Thymus (tissue), 11 donors: ENCODE data around the gene LORICRIN. TPM values are rescaled to one million over a fixed set of nuclear protein-coding genes. Genes with fewer than 3 reads are reported as not detected.

Source experiments
- DNase-seq, 9 donors: peaks; one replicate each; pipeline ENCODE4 v3.0.0-alpha.2; 2013; ENCODE audit warnings: low spot score in 9 of 9, low read depth in 6 of 9, missing footprints in 1 of 9
- H3K27ac ChIP-seq, 2 donors: one replicate each; pipeline ENCODE4 v1.5.1; 2013; ENCODE audit warnings: control low read depth in 1 of 2, low read depth in 1 of 2, low read length in 1 of 2, mild to moderate bottlenecking in 1 of 2, moderate library complexity in 1 of 2
- H3K27me3 ChIP-seq, 2 donors: one replicate each; pipeline ENCODE4 v1.5.1; 2013; ENCODE audit warnings: low read length in 1 of 2; ENCODE audit not compliant: control insufficient read depth in 2 of 2, insufficient read depth in 1 of 2
- H3K36me3 ChIP-seq, 2 donors: one replicate each; pipeline ENCODE4 v1.5.1; 2013; ENCODE audit warnings: low read length in 1 of 2, mild to moderate bottlenecking in 1 of 2, moderate library complexity in 1 of 2; ENCODE audit not compliant: control insufficient read depth in 2 of 2, insufficient read depth in 2 of 2
- H3K4me1 ChIP-seq, 2 donors: one replicate each; pipeline ENCODE4 v1.5.1; 2013; ENCODE audit warnings: low read length in 2 of 2; ENCODE audit not compliant: control insufficient read depth in 2 of 2, insufficient read depth in 2 of 2
- H3K4me3 ChIP-seq, 2 donors: one replicate each; pipeline ENCODE4 v1.5.1; 2013; ENCODE audit warnings: low read length in 2 of 2, control low read depth in 1 of 2, mild to moderate bottlenecking in 1 of 2
- H3K9me3 ChIP-seq, 2 donors: one replicate each; pipeline ENCODE4 v1.5.1; 2013; ENCODE audit warnings: low read length in 1 of 2, mild to moderate bottlenecking in 1 of 2; ENCODE audit not compliant: control insufficient read depth in 2 of 2, insufficient read depth in 1 of 2
- WGBS: extraction: QIAGEN DNeasy Blood & Tissue Kit; methylation state at CpG from one replicate; pipeline ENCODE4 v1.1.7; 2013; 5-methylcytosine and 5-hydroxymethylcytosine counted together
- polyA plus RNA-seq: library from polyadenylated mRNA; stranded (reverse); fragments of 200-250 nt; gene quantifications from one replicate; pipeline ENCODE4 v1.2.3, GENCODE V29; 2013
- total RNA-seq: library from RNA; stranded (reverse); fragments of 120-200 nt; gene quantifications from one replicate; pipeline ENCODE4 v1.2.4, GENCODE V29; 2013
- donor health status: healthy.

The LORICRIN gene
- total and polyA plus RNA-seq, 2 donors, result 0.33 to 8.6 TPM

DNA sequence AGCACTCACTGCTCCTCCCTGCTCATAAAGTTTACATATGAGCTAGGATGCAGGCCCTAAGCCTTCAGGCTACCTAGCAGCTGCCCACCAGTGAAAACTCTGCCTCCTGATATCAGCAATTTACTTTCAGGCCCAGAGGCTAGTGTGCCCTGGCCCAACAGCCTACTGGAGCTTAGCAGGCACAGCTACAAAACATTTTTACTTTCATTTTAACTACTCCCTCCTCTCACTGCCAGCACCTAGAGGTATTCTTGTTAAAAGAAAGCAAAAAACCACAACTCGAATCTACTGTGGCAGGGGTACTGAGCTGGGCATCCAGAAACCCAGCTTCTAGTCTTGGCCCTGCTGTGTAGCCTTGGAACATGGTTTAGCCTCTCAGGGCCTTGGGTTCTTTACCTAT is 5.8 kb upstream of the LORICRIN start:
- H3K4me3 ChIP-seq, result no peak overlapping the region
- H3K4me1 ChIP-seq, result no peaks in the 10 kb centered on the region
- H3K27me3 ChIP-seq, result peaks cover 1 to 3% of the 10 kb centered on the region in 2 donors
- DNase-seq, result no peak
- H3K36me3 ChIP-seq, result no peaks in the 10 kb centered on the region
- H3K27ac ChIP-seq, result no peak overlapping the region
- 39% methylated on average over 1 of the region's 1 CpG for WGBS
- no peaks in the 10 kb centered on the region for H3K9me3 ChIP-seq

DNA sequence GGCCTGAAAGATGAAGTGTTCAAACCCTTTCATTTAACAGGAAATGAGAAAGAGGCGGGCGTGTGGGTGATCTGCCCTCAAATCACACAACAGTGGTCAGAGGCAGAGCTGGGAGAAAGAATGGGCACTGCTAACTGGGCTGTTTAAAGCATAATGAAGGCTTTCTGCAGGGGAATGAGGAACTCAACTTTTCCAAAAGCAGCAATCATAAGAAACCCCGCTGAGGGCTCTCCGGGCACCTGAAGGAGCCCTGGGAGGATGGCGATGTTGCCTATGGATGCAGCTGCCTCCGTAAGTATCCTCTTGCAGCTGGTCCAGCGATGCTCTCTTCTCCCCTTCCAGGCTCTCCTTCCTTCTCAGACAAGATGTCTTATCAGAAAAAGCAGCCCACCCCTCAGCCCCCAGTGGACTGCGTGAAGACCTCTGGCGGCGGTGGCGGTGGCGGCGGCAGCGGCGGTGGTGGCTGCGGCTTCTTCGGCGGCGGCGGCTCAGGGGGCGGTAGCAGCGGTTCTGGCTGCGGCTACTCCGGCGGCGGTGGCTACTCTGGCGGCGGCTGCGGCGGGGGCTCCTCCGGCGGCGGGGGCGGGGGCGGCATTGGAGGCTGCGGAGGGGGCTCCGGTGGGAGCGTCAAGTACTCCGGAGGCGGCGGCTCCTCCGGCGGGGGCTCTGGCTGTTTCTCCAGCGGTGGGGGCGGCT is 1.2 kb downstream of the LORICRIN start:
- H3K27ac ChIP-seq, result no peak overlapping the region

DNA sequence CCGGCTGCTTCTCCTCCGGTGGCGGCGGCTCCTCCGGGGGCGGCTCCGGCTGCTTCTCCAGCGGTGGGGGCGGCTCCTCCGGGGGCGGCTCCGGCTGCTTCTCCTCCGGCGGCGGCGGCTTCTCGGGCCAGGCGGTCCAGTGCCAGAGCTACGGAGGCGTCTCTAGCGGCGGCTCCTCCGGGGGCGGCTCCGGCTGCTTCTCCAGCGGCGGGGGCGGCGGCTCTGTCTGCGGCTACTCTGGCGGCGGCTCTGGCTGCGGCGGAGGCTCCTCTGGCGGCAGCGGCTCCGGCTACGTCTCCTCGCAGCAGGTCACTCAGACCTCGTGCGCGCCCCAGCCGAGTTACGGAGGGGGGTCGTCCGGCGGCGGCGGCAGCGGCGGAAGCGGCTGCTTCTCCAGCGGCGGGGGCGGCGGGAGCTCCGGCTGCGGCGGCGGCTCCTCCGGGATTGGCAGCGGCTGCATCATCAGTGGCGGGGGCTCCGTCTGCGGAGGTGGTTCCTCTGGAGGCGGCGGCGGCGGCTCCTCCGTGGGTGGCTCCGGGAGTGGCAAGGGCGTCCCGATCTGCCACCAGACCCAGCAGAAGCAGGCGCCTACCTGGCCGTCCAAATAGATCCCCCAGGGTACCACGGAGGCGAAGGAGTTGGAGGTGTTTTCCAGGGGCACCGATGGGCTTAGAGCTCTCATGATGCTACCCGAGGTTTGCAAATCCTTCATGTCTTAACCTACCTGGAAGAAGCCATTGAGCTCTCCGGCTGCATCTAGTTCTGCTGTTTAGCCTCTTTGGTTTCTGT is 2.0 kb downstream of the LORICRIN start:
- Histone ChIP-seq H3K27ac (no peak overlapping the region), H3K27me3 (peaks cover 33 to 61% of the 10 kb centered on the region in 2 donors), H3K36me3 (no peaks in the 10 kb centered on the region), H3K4me3 (peak overlapping the region in 1 of 2 donors; percentile 31), H3K4me1 (peaks cover 3 to 9% of the 10 kb centered on the region in 2 donors), H3K9me3 (no peaks in the 10 kb centered on the region)
- 4% methylated on average over 80 of the region's 80 CpGs for WGBS
- DNase-seq, result peak in 1 of 9 donors; percentile 1

More for the DNA sequence above, 1.2 kb downstream of the LORICRIN start:
- peak in 2 of 9 donors; percentile 4 to 13 for DNase-seq
- Histone ChIP-seq H3K9me3 (no peaks in the 10 kb centered on the region), H3K36me3 (no peaks in the 10 kb centered on the region), H3K4me3 (peak overlapping the region in 1 of 2 donors; percentile 31), H3K4me1 (peaks cover 3 to 9% of the 10 kb centered on the region in 2 donors), H3K27me3 (peaks cover 33 to 59% of the 10 kb centered on the region in 2 donors)
- WGBS, result 4% methylated on average over 45 of the region's 45 CpGs

DNA sequence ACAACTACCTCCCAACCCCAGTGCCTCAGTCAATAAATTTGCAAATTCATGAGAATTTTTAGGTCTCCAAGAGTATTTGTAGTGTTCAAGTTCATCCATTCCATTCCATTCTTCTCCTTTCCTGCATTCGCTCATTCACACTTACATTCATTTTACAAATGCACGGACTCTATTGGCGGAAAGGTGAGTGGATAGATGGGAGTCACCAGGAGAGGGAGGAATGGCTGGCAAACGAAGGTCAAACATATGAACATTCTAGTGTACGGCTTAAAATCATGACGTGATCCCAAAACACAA is 2.5 kb downstream of the LORICRIN start:
- Histone ChIP-seq H3K4me3 (no peak overlapping the region), H3K27me3 (peaks cover 33 to 61% of the 10 kb centered on the region in 2 donors), H3K9me3 (no peaks in the 10 kb centered on the region), H3K27ac (no peak overlapping the region), H3K36me3 (no peaks in the 10 kb centered on the region), H3K4me1 (peaks cover 3 to 9% of the 10 kb centered on the region in 2 donors)
- no peak for DNase-seq
- 80% methylated on average over 6 of the region's 6 CpGs for WGBS

DNA sequence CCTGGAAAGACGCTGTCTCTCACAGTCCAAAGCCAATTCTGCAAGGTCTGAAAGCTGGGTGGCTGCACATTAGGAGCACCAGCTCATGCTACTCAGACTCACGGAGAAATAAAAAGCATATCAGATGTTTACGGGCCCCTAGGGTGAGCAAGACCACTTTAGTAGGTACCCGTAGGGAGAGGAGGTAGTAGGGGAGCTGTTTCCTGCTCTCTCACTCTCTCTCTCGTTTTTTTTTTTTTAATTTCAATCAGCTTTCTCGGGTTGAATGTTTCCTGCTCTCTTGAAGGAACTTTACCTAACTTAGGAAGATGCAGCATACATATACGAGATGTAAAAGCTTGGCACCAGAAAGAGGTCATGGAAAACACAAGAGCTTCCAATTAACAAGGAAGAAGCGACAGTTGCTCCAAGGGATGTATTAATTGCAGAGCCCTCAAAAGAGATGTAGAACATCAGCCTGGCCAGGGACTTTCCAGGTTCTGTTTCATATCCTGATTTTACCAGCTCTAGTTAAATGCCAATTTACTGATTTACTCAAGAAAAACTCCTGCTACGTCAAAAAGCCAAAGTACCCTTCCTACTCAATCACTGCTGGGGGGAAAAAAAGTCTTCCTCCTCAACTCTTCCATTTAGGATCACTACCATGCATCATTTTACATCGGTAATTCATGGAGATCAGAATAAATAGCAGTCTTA is 3.1 kb downstream of the LORICRIN start:
- Histone ChIP-seq H3K36me3 (no peaks in the 10 kb centered on the region), H3K27ac (no peak overlapping the region), H3K4me3 (no peak overlapping the region), H3K9me3 (no peaks in the 10 kb centered on the region), H3K27me3 (peaks cover 33 to 61% of the 10 kb centered on the region in 2 donors), H3K4me1 (peaks cover 3 to 9% of the 10 kb centered on the region in 2 donors)
- 44% methylated on average over 10 of the region's 10 CpGs for WGBS
- DNase-seq, result peak in 1 of 9 donors; percentile 15

DNA sequence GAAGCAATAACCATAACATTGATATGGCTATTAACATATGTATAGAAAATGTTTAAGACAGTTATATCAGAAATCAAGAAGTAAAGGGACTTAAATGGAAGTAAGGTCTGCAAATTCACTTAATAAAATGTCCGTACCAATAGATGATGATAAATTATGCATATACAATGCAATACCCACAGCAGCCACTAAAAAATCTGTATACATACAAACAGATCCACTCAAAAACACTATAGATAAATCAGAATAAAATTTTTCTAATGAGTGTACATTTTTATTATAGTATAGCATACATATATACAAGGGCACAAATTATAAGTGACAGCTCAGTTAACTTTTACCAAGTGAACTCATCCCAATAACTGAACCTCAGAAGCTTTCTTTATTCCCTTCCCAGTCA is 6.0 kb downstream of the LORICRIN start:
- 95% methylated on average over 1 of the region's 1 CpG for WGBS
- DNase-seq, result no peak
- H3K36me3 ChIP-seq, result no peaks in the 10 kb centered on the region
- H3K27ac ChIP-seq, result no peak overlapping the region
- no peak overlapping the region for H3K4me3 ChIP-seq
- peaks cover 18 to 42% of the 10 kb centered on the region in 2 donors for H3K27me3 ChIP-seq
- H3K4me1 ChIP-seq, result peaks cover 3 to 9% of the 10 kb centered on the region in 2 donors
- no peaks in the 10 kb centered on the region for H3K9me3 ChIP-seq

DNA sequence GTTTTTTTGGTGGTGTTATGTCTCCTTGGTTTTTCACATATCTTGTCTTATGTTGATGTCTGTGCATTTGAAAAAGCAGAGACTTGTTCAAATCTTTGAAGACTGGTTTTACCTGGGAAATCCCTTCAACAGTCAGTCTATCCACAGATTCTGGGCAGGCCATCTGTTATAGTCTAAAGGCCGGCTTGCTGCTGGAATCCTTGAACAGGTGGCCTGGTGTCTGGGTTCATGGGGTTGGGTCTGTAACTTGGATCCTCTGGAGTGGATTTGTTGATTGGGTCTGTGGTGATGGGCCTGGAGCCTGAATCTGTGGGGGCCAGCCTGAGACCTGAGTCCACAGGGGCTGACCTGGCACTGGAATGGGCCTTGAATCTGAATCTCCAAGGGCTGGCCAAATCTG is 12.2 kb downstream of the LORICRIN start:
- no peaks in the 10 kb centered on the region for H3K27me3 ChIP-seq
- 65% methylated on average over 1 of the region's 1 CpG for WGBS
- no peaks in the 10 kb centered on the region for H3K9me3 ChIP-seq
- no peak overlapping the region for H3K4me3 ChIP-seq
- no peaks in the 10 kb centered on the region for H3K36me3 ChIP-seq
- H3K4me1 ChIP-seq, result no peaks in the 10 kb centered on the region
- H3K27ac ChIP-seq, result no peak overlapping the region
- DNase-seq, result no peak

DNA sequence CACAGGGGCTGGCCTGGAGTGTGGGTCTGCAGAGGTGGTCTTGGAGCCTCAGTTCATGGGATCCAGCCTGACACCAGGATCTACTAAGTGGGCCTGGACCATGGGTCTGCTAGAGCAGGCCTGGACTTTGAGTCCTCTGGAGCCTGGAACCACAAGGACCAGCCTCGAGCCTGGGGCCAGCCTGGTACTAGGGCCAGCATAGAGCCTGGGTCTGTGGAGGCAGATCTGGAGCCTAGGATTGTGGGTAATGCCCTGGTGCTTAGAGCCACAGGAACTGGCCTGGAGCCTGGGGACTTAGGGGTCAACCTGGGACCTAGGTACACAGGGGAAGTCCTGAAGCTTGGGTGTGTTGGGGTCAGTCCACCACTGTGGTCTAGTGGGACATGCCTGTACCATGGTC is 12.7 kb downstream of the LORICRIN start:
- H3K27ac ChIP-seq, result no peak overlapping the region
- 88% methylated on average over 1 of the region's 1 CpG for WGBS
- no peaks in the 10 kb centered on the region for H3K9me3 ChIP-seq
- H3K36me3 ChIP-seq, result no peaks in the 10 kb centered on the region
- H3K27me3 ChIP-seq, result no peaks in the 10 kb centered on the region
- DNase-seq, result no peak
- H3K4me3 ChIP-seq, result no peak overlapping the region
- H3K4me1 ChIP-seq, result no peaks in the 10 kb centered on the region

DNA sequence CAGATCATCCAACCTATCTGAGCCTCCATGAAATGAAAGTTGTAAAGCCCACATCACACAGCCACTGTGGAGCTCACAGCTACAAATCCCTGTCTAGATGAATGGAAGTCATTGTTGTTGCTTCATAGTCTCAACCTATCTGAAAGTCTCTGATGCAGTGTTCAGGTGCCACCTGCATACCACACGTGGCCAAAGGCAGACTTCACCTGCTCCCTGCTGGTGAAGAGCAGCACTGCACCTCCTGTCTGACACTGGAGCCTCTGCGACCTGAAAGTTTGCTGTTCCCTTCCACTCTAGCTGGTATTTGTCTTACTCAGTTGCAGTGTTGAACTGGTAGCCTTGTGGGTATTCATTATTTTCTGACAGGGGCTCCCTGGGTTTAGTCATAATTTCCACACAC is 18.4 kb downstream of the LORICRIN start:
- peak in 5 of 9 donors; percentile 10 to 52 (median 19) for DNase-seq

More for the DNA sequence above, 18.4 kb downstream of the LORICRIN start:
- Histone ChIP-seq H3K4me3 (no peak overlapping the region), H3K27ac (no peak overlapping the region), H3K36me3 (no peaks in the 10 kb centered on the region), H3K4me1 (no peaks in the 10 kb centered on the region), H3K9me3 (no peaks in the 10 kb centered on the region), H3K27me3 (no peaks in the 10 kb centered on the region)
- 17% methylated on average over 2 of the region's 2 CpGs for WGBS
